GM23248 (cell line): ENCODE data around the gene P2RX4.

ENCODE experiments used
- EZH2 ChIP-seq: fragments of 200-600 bp; sonication (generic); IDR thresholded peaks from 2 replicates; pipeline ENCODE4 v1.6.1; 2018; ENCODE audit warnings: antibody characterized with exemption, mild to moderate bottlenecking; ENCODE audit not compliant: insufficient read depth, poor library complexity, severe bottlenecking
- EZH2phosphoT487 ChIP-seq: fragments of 200-600 bp; sonication (generic); IDR thresholded peaks from 2 replicates; pipeline ENCODE4 v1.6.1; 2018; ENCODE audit warnings: antibody characterized with exemption, moderate library complexity, mild to moderate bottlenecking, low read depth; ENCODE audit not compliant: insufficient read depth

DNA sequence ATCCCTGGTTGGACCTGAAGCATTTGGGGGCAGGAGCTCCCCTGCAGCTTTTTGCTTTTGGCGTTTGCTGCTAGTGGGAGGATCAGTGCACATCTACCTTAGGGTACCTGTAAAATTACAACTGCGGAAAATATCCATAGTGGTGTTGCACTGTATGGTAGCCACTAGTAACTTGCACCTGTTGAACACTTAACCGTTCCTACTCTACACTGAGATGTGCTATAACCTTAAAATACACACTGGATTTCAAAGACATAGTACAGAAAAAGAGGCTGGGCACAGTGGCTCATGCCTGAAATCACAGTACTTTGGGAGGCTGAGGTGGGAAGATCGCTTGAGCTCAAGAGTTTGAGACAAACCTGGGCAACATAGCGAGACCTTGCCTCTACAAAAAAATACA is 2.9 kb downstream of the P2RX4 start:
- TF ChIP-seq EZH2 (no peak), EZH2phosphoT487 (no peak)
